G401 (cell line): Measurements from ENCODE around the gene DPYSL4. TPM values are rescaled to one million over a fixed set of nuclear protein-coding genes. Genes with fewer than 3 reads are reported as not detected.

Experiments used
- DNase-seq: peaks from one replicate; pipeline ENCODE4 v3.0.0-alpha.2; 2015; ENCODE audit warnings: low spot score
- in situ Hi-C: cut with HindIII; loops from 2 replicates; pipeline ENCODE4 v1.10.0; 2016; ENCODE audit warnings: low sequenced_read_pairs, mixed read lengths
- total RNA-seq: library from RNA; depleted of rRNA; stranded (reverse); fragments of >200 nt; shearing (Covaris generic); gene quantifications from 2 replicates; pipeline ENCODE4 v1.2.3, GENCODE V29; 2014; rRNA removed

DPYSL4 gene
- total RNA-seq, 1 experiment from 2014 or later: 6.0 TPM

GRCh38 chr10:132246296-132246695, 59.5 kb downstream of the DPYSL4 start:
- no peak for DNase-seq
- in situ Hi-C loops: no loop called here

GRCh38 chr10:132247943-132248342, 61.2 kb downstream of the DPYSL4 start:
- no peak for DNase-seq
- in situ Hi-C loops: no loop called here

- no peak for DNase-seq
- in situ Hi-C loops: no loop called here
These were observed 61.9 kb downstream of the DPYSL4 start for GRCh38 chr10:132248455-132249225.

DNA sequence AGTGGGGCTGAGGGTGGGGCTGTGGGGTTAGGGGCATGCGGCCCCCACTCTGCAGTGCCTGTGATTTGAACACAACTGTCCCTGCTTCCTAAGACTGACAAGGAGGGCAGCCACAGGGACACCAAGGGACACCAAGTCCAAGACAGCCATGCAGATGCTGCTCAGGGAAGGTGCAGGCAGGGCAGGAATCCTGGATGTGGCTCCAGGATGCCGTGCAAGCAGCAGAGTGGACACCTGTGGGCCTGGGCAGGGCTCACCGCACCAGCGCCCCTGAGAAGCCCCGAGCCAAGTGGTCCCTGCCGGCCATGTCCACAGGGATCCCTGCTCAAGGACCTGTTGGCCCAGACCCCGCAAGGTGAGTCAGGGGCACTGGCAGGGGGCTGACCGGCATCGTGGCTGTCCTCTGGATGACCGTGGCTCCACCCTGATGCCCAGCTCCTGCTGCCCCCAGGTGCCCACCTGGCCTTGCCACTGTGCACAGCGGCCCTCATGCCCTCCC, 62.5 kb downstream of the DPYSL4 start:
- DNase-seq: no peak
- in situ Hi-C loops: no loop called here

DNA sequence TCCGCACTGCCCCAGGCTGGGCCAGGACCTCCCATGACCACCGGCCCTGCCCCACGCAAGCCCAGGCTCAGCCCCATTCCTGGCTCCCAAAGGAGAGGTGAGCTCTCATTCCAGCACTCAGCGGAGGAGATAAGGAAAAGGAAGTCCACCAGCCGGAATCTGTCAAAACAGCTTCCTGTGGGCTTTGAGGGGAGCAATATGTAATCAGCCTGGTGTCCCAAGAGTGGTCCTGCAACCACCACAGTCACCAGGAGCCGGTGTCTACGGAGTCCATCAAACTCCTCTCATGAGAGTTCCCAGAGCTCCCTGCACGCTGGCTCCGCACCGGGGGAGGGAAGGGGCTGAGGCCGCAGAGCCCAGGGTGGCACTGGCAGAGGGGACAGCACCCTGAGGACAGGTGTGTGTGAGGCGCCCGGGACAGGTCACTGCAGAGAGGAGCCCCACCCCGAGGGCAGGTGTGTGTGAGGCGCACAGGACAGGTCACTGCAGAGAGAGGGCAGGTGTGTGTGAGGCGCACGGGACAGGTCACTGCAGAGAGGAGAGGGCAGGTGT, 63.2 kb downstream of the DPYSL4 start:
- no peak for DNase-seq
- in situ Hi-C loops: no loop called here

DNA sequence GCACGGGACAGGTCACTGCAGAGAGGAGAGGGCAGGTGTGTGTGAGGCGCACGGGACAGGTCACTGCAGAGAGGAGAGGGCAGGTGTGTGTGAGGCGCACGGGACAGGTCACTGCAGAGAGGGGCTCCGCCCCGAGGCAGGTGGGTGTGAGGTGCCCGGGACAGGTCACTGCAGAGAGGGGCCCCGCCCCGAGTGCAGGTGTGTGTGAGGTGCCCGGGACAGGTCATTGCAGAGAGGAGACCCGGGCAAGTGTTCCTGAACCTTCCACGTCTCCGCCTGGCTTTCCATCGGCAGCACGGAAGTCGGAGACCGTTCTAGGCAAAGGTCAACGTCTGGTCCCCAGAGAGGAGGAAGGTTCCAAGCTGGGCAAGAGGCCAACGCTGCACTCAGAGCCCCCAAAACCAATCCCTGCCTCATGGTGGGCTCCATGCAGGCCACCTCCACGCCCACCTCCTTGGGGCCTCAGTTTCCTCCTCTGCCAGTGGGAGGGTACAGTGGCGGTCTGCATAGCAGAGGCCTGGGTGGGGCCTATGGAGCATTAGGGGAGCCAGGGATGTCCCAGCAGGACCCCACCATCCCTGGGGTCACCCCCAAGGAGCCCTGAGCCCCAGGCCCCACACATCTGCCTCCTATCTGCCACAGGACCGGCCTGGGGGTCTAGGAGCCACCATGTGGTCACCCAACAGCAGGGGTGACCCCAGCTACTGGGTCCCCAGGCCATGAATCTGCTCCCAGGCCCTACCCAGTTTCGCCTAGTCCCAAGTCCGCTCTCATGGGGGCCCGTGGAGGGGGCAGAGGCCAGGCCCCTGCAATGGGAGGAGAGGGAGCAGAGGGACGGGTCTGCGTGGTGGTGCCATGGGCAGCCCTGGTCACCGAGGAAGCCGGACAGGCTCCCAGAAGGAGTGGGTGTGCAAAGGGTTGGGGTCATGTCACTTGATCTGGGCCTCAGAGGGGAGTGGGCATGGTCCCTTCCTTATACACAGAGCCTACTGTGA, 64.0 kb downstream of the DPYSL4 start:
- DNase-seq: no peak
- in situ Hi-C loops: no loop called here

DNA sequence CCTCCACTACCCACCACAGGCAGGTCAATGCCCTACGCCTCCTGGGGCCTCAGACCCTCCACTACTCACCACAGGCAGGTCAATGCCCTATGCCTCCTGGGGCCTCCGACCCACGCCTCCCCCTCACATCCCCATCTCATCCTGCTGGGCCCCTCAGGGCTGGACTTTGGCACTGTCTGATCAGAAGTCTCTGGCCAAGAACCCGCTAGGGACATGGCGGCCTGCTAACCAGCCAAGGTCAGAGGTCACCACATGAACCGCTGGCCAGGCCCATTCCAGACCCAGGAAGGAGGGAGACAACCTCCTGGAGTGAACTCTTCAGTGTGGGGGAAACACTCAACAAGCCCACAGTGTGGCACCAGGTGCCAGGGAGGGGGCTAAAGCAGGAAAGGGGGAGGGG, 65.2 kb downstream of the DPYSL4 start:
- in situ Hi-C loops: no loop called here
- DNase-seq: no peak

DNA sequence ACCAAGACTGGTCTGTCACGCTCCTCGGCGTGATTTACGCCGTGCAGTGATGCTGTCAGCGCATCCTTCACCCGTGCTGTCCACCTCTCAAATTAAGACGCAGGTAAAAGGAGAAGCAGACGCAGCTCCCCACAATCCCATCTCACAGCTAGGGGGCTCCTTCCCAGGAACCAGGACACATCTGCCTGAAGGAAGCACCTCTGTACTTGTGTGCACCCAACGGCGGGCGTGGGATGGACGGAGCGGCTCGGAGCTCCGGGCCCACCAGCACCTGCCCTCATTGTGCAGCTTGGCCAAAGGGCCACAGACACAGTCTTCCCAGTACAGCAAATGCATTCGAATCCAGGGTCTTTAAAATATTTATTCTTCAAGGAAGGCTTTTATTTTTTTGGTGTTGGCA, 65.7 kb downstream of the DPYSL4 start:
- no peak for DNase-seq
- in situ Hi-C loops: no loop called here

DNA sequence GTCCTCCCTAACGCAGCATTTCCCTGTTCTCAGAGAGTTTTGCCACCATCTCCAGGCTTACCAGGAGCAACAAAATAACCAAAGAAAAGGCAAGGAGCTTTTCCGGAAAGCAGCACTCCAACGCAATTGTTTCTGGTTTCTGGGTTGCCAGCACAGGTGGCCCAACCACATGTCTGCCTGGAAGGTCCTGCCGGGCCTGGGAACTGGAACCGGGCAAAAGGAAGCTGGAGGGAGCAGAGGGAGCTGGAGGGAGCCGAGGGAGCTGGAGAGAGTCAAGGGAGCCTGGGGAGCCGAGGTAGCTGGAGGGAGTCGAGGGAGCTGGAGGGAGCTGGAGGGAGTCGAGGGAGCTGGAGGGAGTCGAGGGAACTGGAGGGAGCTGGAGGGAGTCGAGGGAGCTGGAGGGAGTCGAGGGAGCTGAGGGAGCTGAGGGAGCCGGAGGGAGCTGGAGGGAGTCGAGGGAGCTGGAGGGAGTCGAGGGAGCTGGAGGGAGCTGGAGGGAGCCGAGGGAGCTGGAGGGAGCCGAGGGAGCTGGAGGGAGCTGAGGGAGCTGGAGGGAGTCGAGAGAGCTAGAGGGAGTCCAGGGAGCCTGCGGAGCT, 66.4 kb downstream of the DPYSL4 start:
- in situ Hi-C loops: no loop called here

GRCh38 chr10:132254841-132255240, 68.1 kb downstream of the DPYSL4 start:
- in situ Hi-C loops: no loop called here
- no peak for DNase-seq

More for the DNA sequence above, 66.4 kb downstream of the DPYSL4 start:
- peak; percentile 81 for DNase-seq

Other genes with a start within 250 kb of the DPYSL4 start
- gene BNIP3, start 205.0 kb upstream of the DPYSL4 start, total RNA-seq: 81.6 and 96.5 TPM in 2 replicates
- 0.27 TPM in 1 of 2 replicates, not detected in the other for gene JAKMIP3, start 121.0 kb upstream of the DPYSL4 start, total RNA-seq
- 27.8 and 28.3 TPM in 2 replicates for gene STK32C, start 121.0 kb downstream of the DPYSL4 start, total RNA-seq
- gene LRRC27, start 145.2 kb downstream of the DPYSL4 start, total RNA-seq: 3.7 and 11.0 TPM in 2 replicates
- gene PWWP2B, start 210.3 kb downstream of the DPYSL4 start, total RNA-seq: 24.5 and 27.6 TPM in 2 replicates